HS-5 (cell line): ENCODE data around the gene TOGARAM2.

Experiments
- DNase-seq: peaks from one replicate; pipeline ENCODE4 v3.0.0-alpha.2; 2012; ENCODE audit warnings: low read depth

TOGARAM2 gene

GRCh38 chr2:29000481-29000880, 19.4 kb downstream of the TOGARAM2 start:
- no peak for DNase-seq

- no peak for DNase-seq
Measured at GRCh38 chr2:29000956-29001355, 19.9 kb downstream of the TOGARAM2 start.

GRCh38 chr2:29001806-29002205, 20.7 kb downstream of the TOGARAM2 start:
- DNase-seq, result no peak

GRCh38 chr2:29004755-29005154, 23.7 kb downstream of the TOGARAM2 start:
- DNase-seq, result no peak

GRCh38 chr2:29005331-29005730, 24.2 kb downstream of the TOGARAM2 start:
- no peak for DNase-seq

- DNase-seq, result no peak
Measured at GRCh38 chr2:29006092-29006979, 25.2 kb downstream of the TOGARAM2 start.

- DNase-seq, result no peak
Measured at GRCh38 chr2:29006980-29007301, 25.8 kb downstream of the TOGARAM2 start.

GRCh38 chr2:29009270-29009669, 28.2 kb downstream of the TOGARAM2 start:
- no peak for DNase-seq

GRCh38 chr2:29009711-29010677, 28.9 kb downstream of the TOGARAM2 start:
- no peak for DNase-seq

GRCh38 chr2:29010946-29011345, 29.8 kb downstream of the TOGARAM2 start:
- DNase-seq, result no peak

GRCh38 chr2:29011418-29012060, 30.4 kb downstream of the TOGARAM2 start:
- DNase-seq, result no peak

GRCh38 chr2:29012211-29012681, 31.1 kb downstream of the TOGARAM2 start:
- no peak for DNase-seq

GRCh38 chr2:29013057-29013780, 32.1 kb downstream of the TOGARAM2 start:
- no peak for DNase-seq

- no peak for DNase-seq
Measured at GRCh38 chr2:29014331-29014730, 33.2 kb downstream of the TOGARAM2 start.

- DNase-seq, result no peak
Measured at GRCh38 chr2:29014811-29015421, 33.8 kb downstream of the TOGARAM2 start.

GRCh38 chr2:29015701-29016470, 34.8 kb downstream of the TOGARAM2 start:
- no peak for DNase-seq

- no peak for DNase-seq
Measured at GRCh38 chr2:29016504-29016903, 35.4 kb downstream of the TOGARAM2 start.

- no peak for DNase-seq
Measured at GRCh38 chr2:29017716-29018435, 36.8 kb downstream of the TOGARAM2 start.

- no peak for DNase-seq
Measured at GRCh38 chr2:29021886-29022285, 40.8 kb downstream of the TOGARAM2 start.

GRCh38 chr2:29022679-29023078, 41.6 kb downstream of the TOGARAM2 start:
- no peak for DNase-seq
